HG02970 (cell line): ENCODE measurements around the gene NKPD1.
"Not testable (repeated sequence)": the region's sequence is repeated elsewhere in the genome, so short reads cannot be mapped to it uniquely, and the experiment has no call there.

ENCODE experiments used
- ATAC-seq: cut with Tn5 transposase; IDR thresholded peaks from one replicate; pipeline ENCODE4 v1.9.1; 2021; ENCODE audit warnings: mild to moderate bottlenecking, moderate library complexity, moderate number of reproducible peaks; ENCODE audit not compliant: unreplicated experiment, low FRiP score

The NKPD1 gene

GRCh38 chr19:45121827-45122345 lies 38.9 kb downstream of the NKPD1 start:
- ATAC-seq, result no peak

- no peak for ATAC-seq
Measured at GRCh38 chr19:45119582-45119981, 41.2 kb downstream of the NKPD1 start.

- ATAC-seq, result not testable (repeated sequence)
Measured at GRCh38 chr19:45118591-45119355, 42.0 kb downstream of the NKPD1 start.

GRCh38 chr19:45118106-45118505 lies 42.7 kb downstream of the NKPD1 start:
- ATAC-seq, result no peak

- ATAC-seq, result no peak
Measured at GRCh38 chr19:45117671-45118070, 43.1 kb downstream of the NKPD1 start.

- no peak for ATAC-seq
Measured at GRCh38 chr19:45117167-45117594, 43.6 kb downstream of the NKPD1 start.

- ATAC-seq, result no peak
Measured at GRCh38 chr19:45115809-45116615, 44.8 kb downstream of the NKPD1 start.

- ATAC-seq, result no peak
Measured at GRCh38 chr19:45114116-45114515, 46.7 kb downstream of the NKPD1 start.

- no peak for ATAC-seq
Measured at GRCh38 chr19:45113628-45114027, 47.2 kb downstream of the NKPD1 start.

GRCh38 chr19:45112111-45112827 lies 48.5 kb downstream of the NKPD1 start:
- ATAC-seq, result no peak
